Gastroesophageal sphincter (tissue), 4 donors: Measurements from ENCODE around the gene GDPD5. TPM values are rescaled to one million over a fixed set of nuclear protein-coding genes. Genes with fewer than 3 reads are reported as not detected.
"Not testable (repeated sequence)": the region's sequence is repeated elsewhere in the genome, so short reads cannot be mapped to it uniquely, and the experiment has no call there.

Source experiments
- ATAC-seq: fragments of 150-250 bp; one replicate; pipeline ENCODE4 v1.9.1; 2016; ENCODE audit warnings: mild to moderate bottlenecking, moderate library complexity
- H3K27ac ChIP-seq, 4 donors: fragments of 200-600 bp; sonication (generic) in 3 of 4; 1 replicate in 3 of 4; 2 replicates in 1 of 4; pipeline ENCODE4 v1.5.1; 2016 to 2019
- H3K27me3 ChIP-seq: fragments of 200-600 bp; sonication (generic); one replicate; pipeline ENCODE4 v1.5.1; 2019
- H3K36me3 ChIP-seq, 2 donors: fragments of 200-600 bp; sonication (generic); one replicate each; pipeline ENCODE4 v1.5.1; 2019; ENCODE audit warnings: control low read depth in 1 of 2
- H3K4me1 ChIP-seq, 3 donors: fragments of 200-600 bp; sonication (generic); 1 replicate in 2 of 3; 2 replicates in 1 of 3; pipeline ENCODE4 v1.5.1; 2016 to 2019; ENCODE audit warnings: control low read depth in 2 of 3
- H3K4me3 ChIP-seq, 2 donors: fragments of 200-600 bp; sonication (generic); one replicate each; pipeline ENCODE4 v1.5.1; 2019; ENCODE audit warnings: mild to moderate bottlenecking in 1 of 2, moderate library complexity in 1 of 2
- H3K9me3 ChIP-seq, 3 donors: fragments of 200-600 bp; sonication (generic); one replicate each; pipeline ENCODE4 v1.5.1; 2017 to 2019; ENCODE audit warnings: control low read depth in 2 of 3
- CTCF ChIP-seq, 4 experiments: fragments of 200-600 bp in 2 of 4; fragments of 450-650 bp in 2 of 4; sonication (generic) in 1 of 4; IDR thresholded peaks; one replicate each; pipeline ENCODE4 v1.5.1; 2017 to 2019; ENCODE audit warnings: antibody characterized with exemption in 4 of 4, mild to moderate bottlenecking in 2 of 4, moderate library complexity in 2 of 4
- EP300 ChIP-seq: sonication (generic); formaldehyde crosslinking; IDR thresholded peaks from one replicate; pipeline ENCODE4 v1.6.1; 2017; ENCODE audit warnings: antibody characterized with exemption, mild to moderate bottlenecking
- POLR2A ChIP-seq, 2 donors: fragments of 450-650 bp; IDR thresholded peaks; one replicate each; pipeline ENCODE4 v1.6.1; 2017; ENCODE audit warnings: antibody characterized with exemption in 2 of 2, mild to moderate bottlenecking in 2 of 2, moderate library complexity in 1 of 2
- POLR2AphosphoS5 ChIP-seq: sonication (generic); formaldehyde crosslinking; IDR thresholded peaks from one replicate; pipeline ENCODE4 v1.6.1; 2017; ENCODE audit warnings: antibody characterized with exemption
- WGBS, 2 donors: methylation state at CpG; one replicate each; pipeline ENCODE4 v1.1.5; 2018; ENCODE audit warnings: low coverage in 1 of 2; 5-methylcytosine and 5-hydroxymethylcytosine counted together
- total RNA-seq, 4 donors: library from RNA; depleted of rRNA; stranded (reverse); fragments of >200 nt; gene quantifications; one replicate each; pipeline ENCODE4 v1.1.0, GENCODE V29; 2016

GDPD5 gene
- total RNA-seq, 4 donors from 2014 or later, result 3.8 to 9.3 (median 6.4) TPM

- no peak for ATAC-seq
- H3K27me3 ChIP-seq, result no peaks in the 10 kb centered on the region
- WGBS, 2 donors, result 70 to 94% methylated on average over 2 of the region's 2 CpGs
- TF ChIP-seq CTCF (IDR thresholded peaks at IDR 0.05) (no peak), POLR2A (IDR thresholded peaks at IDR 0.05) (no peak), EP300 (no peak), POLR2AphosphoS5 (no peak)
- H3K9me3 ChIP-seq, result no peaks in the 10 kb centered on the region
- no peak overlapping the region for H3K4me3 ChIP-seq
- H3K36me3 ChIP-seq, result peaks cover 0 to 52% of the 10 kb centered on the region in 2 donors
- peaks cover 0 to 6% (median 0%) of the 10 kb centered on the region in 3 donors for H3K4me1 ChIP-seq
- H3K27ac ChIP-seq, result no peak overlapping the region
Observed at GRCh38 chr11:75413864-75414263, 111.9 kb downstream of the GDPD5 start.

GRCh38 chr11:75413146-75413545, 112.6 kb downstream of the GDPD5 start:
- not testable (repeated sequence) for H3K4me1 ChIP-seq, H3K27ac ChIP-seq, H3K9me3 ChIP-seq, H3K27me3 ChIP-seq, ATAC-seq, H3K4me3 ChIP-seq
- peaks cover 0 to 59% of the 10 kb centered on the region in 2 donors for H3K36me3 ChIP-seq
- 70 to 75% methylated on average over 10 of the region's 10 CpGs for WGBS, 2 donors

DNA sequence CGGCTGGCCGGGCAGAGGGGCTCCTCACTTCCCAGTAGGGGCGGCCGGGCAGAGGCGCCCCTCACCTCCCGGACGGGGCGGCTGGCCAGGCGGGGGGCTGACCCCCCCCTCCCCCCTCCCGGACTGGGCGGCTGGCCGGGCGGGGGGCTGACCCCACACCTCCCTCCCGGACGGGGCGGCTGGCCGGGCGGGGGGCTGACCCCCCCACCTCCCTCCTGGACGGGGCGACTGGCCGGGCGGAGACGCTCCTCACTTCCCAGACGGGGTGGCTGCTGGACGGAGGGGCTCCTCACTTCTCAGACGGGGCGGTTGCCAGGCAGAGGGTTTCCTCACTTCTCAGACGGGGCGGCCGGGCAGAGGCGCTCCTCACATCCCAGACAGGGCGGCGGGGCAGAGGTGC, 115.8 kb downstream of the GDPD5 start:
- H3K36me3 ChIP-seq, result peaks cover 0 to 71% of the 10 kb centered on the region in 2 donors
- H3K9me3 ChIP-seq, H3K27me3 ChIP-seq, H3K4me3 ChIP-seq, ATAC-seq, H3K27ac ChIP-seq: not testable (repeated sequence)
- no CpG with 5 or more reads among the region's 33 CpGs for WGBS, 2 donors
- peaks cover 0 to 14% (median 0%) of the 10 kb centered on the region in 3 donors for H3K4me1 ChIP-seq

- Histone ChIP-seq H3K4me1 (peaks cover 0 to 14% (median 0%) of the 10 kb centered on the region in 3 donors), H3K36me3 (peaks cover 0 to 71% of the 10 kb centered on the region in 2 donors), H3K4me3 (no peak overlapping the region), H3K27me3 (no peaks in the 10 kb centered on the region), H3K27ac (no peak overlapping the region), H3K9me3 (no peaks in the 10 kb centered on the region)
- ATAC-seq, result no peak
- TF ChIP-seq EP300, result no peak
- TF ChIP-seq CTCF (IDR thresholded peaks at IDR 0.05), result no peak
- TF ChIP-seq POLR2AphosphoS5, result no peak
- TF ChIP-seq POLR2A (IDR thresholded peaks at IDR 0.05), result no peak
- 77 to 90% methylated on average over 2 of the region's 2 CpGs for WGBS, 2 donors
Observed at GRCh38 chr11:75408957-75409219, 116.9 kb downstream of the GDPD5 start.

DNA sequence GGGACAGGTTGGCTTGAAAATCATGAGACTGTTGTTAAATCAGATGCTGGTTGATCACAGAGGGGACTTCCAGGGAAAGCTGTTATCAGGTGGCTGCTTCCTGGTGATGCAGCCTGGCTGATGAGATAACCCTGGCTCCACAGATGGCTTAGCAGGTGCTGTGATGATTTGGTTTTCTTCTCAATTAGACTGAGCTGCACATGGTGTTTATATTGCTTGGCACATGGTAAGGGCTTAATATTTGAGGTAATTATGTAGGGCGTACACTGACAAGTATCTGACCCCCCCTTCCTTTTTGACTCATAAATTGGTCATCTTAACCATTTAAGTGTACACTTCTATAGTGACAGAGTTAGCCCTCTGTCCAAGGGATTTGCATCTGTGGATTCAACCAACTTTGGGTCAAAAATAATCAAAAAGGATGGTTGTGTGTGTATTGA, 119.4 kb downstream of the GDPD5 start:
- no peak for ATAC-seq
- Histone ChIP-seq H3K9me3 (no peaks in the 10 kb centered on the region), H3K36me3 (peaks cover 0 to 72% of the 10 kb centered on the region in 2 donors), H3K27ac (no peak overlapping the region), H3K4me3 (no peak overlapping the region), H3K4me1 (peaks cover 0 to 33% (median 3%) of the 10 kb centered on the region in 3 donors), H3K27me3 (no peaks in the 10 kb centered on the region)
- peak; percentile 31 for TF ChIP-seq POLR2AphosphoS5
- TF ChIP-seq EP300, result no peak
- no peak for TF ChIP-seq POLR2A (IDR thresholded peaks at IDR 0.05)
- no peak for TF ChIP-seq CTCF (IDR thresholded peaks at IDR 0.05)
- 0% methylated on average over 1 of the region's 1 CpG for WGBS, 2 donors

DNA sequence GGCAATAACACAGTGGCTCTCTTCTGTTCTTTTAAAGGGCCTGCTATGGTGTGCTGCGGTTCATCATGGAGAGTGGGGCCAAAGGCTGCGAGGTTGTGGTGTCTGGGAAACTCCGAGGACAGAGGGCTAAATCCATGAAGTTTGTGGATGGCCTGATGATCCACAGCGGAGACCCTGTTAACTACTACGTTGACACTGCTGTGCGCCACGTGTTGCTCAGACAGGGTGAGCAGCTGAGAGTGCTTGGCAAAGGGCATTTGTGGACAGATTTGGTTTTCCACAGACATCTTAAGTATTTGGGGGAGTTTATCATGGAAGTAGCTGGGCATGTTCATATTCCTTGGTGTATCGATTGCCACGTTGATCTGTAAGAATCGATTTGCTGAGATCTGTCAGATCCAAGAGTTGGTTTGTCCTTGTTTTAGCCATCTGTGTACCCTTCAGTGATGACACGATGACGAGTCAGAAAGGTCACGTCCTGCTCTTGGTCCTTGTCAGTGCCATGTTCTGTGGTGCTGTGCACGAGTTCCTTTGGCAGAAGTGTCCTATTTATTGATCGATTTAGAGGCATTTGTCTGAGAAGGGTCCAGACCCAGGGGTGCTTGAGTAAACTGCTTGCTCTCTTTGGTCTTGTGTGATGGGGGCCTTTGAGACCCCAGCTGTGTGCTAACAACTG, 121.6 kb downstream of the GDPD5 start:
- TF ChIP-seq POLR2A (IDR thresholded peaks at IDR 0.05) (no peak), EP300 (no peak), CTCF (IDR thresholded peaks at IDR 0.05) (no peak), POLR2AphosphoS5 (no peak)
- no peaks in the 10 kb centered on the region for H3K9me3 ChIP-seq
- peaks cover 0 to 77% of the 10 kb centered on the region in 2 donors for H3K36me3 ChIP-seq
- no peak for ATAC-seq
- no peak overlapping the region for H3K4me3 ChIP-seq
- WGBS, 2 donors, result 70 to 74% methylated on average over 12 of the region's 15 CpGs
- peaks cover 0 to 51% (median 11%) of the 10 kb centered on the region in 3 donors for H3K4me1 ChIP-seq
- no peak overlapping the region for H3K27ac ChIP-seq
- H3K27me3 ChIP-seq, result no peaks in the 10 kb centered on the region
